ENCODE results near the gene MICB.

DNA sequence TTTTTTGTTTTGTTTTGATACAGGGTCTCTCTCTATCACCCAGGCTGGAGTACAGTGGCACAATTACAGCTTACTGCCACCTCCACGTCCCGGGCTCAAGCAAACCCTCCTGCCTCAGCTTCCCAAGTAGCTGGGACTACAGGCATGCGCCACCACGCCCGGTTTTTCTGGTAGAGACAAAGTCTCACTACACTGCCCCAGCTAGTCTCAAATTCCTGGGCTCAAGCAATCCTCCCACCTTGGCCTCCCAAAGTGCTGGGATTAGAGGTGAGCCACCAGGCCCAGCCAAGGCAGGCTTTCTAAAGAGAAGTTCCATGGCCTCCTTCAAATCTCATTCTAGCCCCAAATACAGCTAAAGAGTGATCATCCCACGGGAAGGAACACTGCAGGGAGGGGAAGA, 36.1 kb downstream of the MICB start:
- TF ChIP-seq TFCP2L1 (CRISPR knock-in tag; IDR thresholded peaks at IDR 0.05) (no peak), RAD21 (conservative IDR thresholded peaks at IDR 0.05 in 1 of 2, IDR thresholded peaks at IDR 0.05 in 1 of 2) (no peak), POLR2A (IDR thresholded peaks at IDR 0.05; ENCODE audit: low read length) (no peak), CBX2 (IDR thresholded peaks at IDR 0.05; ENCODE audit: borderline replicate concordance, low read depth) (no peak), HDAC2 (IDR thresholded peaks at IDR 0.05) (no peak), RCOR1 (IDR thresholded peaks at IDR 0.05; ENCODE audit: low read depth, low read length) (no peak), MYC (IDR thresholded peaks at IDR 0.05; ENCODE audit: borderline replicate concordance, low read length) (no peak), MAZ (IDR thresholded peaks at IDR 0.05; ENCODE audit: borderline replicate concordance, low read depth, low read length) (no peak), PHF8 (IDR thresholded peaks at IDR 0.05; ENCODE audit: borderline replicate concordance, low read depth) (no peak), EHF (CRISPR knock-in tag; IDR thresholded peaks at IDR 0.05) (no peak)
- TF ChIP-seq, protein P1, sequence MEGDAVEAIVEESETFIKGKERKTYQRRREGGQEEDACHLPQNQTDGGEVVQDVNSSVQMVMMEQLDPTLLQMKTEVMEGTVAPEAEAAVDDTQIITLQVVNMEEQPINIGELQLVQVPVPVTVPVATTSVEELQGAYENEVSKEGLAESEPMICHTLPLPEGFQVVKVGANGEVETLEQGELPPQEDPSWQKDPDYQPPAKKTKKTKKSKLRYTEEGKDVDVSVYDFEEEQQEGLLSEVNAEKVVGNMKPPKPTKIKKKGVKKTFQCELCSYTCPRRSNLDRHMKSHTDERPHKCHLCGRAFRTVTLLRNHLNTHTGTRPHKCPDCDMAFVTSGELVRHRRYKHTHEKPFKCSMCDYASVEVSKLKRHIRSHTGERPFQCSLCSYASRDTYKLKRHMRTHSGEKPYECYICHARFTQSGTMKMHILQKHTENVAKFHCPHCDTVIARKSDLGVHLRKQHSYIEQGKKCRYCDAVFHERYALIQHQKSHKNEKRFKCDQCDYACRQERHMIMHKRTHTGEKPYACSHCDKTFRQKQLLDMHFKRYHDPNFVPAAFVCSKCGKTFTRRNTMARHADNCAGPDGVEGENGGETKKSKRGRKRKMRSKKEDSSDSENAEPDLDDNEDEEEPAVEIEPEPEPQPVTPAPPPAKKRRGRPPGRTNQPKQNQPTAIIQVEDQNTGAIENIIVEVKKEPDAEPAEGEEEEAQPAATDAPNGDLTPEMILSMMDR (IDR thresholded peaks at IDR 0.05): no peak

All from A549 (cell line).